ENCODE measurements around the gene MAPK1IP1L. TPM values are rescaled to one million over a fixed set of nuclear protein-coding genes. Genes with fewer than 3 reads are reported as not detected.
A peak's percentile ranks its signal among the peaks of the same experiment; 100 is the strongest.

MAPK1IP1L gene
- total RNA-seq, 1 donor from 2014 or later, result 100 TPM

DNA sequence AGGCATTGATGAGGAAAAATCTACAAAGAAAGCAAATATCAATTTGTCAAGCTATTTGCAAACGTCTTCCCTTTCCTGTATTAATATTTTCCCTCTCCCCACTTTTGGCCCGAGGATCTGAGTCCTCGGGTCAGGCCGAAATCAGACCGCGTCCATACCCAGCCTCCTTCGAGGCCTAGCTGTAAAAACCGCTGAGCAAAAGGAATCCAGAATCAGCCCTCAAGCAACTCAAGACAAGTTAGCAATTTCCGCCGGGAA is 353 bp upstream of the MAPK1IP1L start:
- H3K36me3 Mint-ChIP-seq, result peaks cover 29% of the 10 kb centered on the region
- peaks cover 30% of the 10 kb centered on the region for H3K4me1 Mint-ChIP-seq (ENCODE audit: unreplicated experiment)
- H3K4me3 Mint-ChIP-seq, result peak overlapping the region; percentile 98
- TF ChIP-seq CTCF (conservative IDR thresholded peaks at IDR 0.05), result no peak
- H3K27me3 Mint-ChIP-seq, result no peaks in the 10 kb centered on the region
- no peak for DNase-seq (ENCODE audit: extremely low spot score, unreplicated experiment)
- H3K27ac Mint-ChIP-seq, result peak overlapping the region; percentile 100
- H3K9me3 Mint-ChIP-seq, result peaks cover 6% of the 10 kb centered on the region

- Mint-ChIP-seq H3K4me3 (peak overlapping the region; percentile 98), H3K27me3 (no peaks in the 10 kb centered on the region), H3K9me3 (peaks cover 6% of the 10 kb centered on the region), H3K27ac (peak overlapping the region; percentile 100), H3K4me1 (ENCODE audit: unreplicated experiment) (peaks cover 30% of the 10 kb centered on the region), H3K36me3 (peaks cover 34% of the 10 kb centered on the region)
- no peak for TF ChIP-seq CTCF (conservative IDR thresholded peaks at IDR 0.05)
- no peak for DNase-seq (ENCODE audit: extremely low spot score, unreplicated experiment)
Measured at GRCh38 chr14:55052269-55052930, 953 bp downstream of the MAPK1IP1L start.

DNA sequence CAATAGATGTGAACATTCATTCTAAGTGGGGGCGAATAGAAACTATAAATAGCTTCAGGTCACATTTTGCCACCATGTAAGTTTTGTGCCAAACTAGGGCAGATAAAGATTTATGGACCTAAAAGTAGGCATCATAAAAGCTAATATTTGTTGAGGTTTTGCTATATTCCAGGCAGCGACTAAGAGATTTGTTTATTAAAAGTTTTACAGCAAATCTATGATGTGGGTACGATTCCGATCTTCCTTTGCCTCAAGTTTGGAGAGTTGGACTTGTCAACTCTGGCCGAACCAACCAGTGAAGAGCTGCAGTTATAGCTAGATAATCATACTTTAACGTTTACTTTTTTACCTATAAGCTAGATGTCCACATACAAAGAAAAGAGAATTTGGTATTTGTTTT is 1.6 kb downstream of the MAPK1IP1L start:
- peaks cover 30% of the 10 kb centered on the region for H3K4me1 Mint-ChIP-seq (ENCODE audit: unreplicated experiment)
- no peak for DNase-seq (ENCODE audit: extremely low spot score, unreplicated experiment)
- peaks cover 6% of the 10 kb centered on the region for H3K9me3 Mint-ChIP-seq
- H3K4me3 Mint-ChIP-seq, result peak overlapping the region; percentile 98
- H3K27me3 Mint-ChIP-seq, result no peaks in the 10 kb centered on the region
- H3K36me3 Mint-ChIP-seq, result peaks cover 36% of the 10 kb centered on the region
- H3K27ac Mint-ChIP-seq, result peak overlapping the region; percentile 100
- TF ChIP-seq CTCF (conservative IDR thresholded peaks at IDR 0.05), result no peak

GRCh38 chr14:55053500-55053899 is 2.1 kb downstream of the MAPK1IP1L start:
- H3K9me3 Mint-ChIP-seq, result peaks cover 6% of the 10 kb centered on the region
- peaks cover 30% of the 10 kb centered on the region for H3K4me1 Mint-ChIP-seq (ENCODE audit: unreplicated experiment)
- no peak for TF ChIP-seq CTCF (conservative IDR thresholded peaks at IDR 0.05)
- H3K36me3 Mint-ChIP-seq, result peaks cover 41% of the 10 kb centered on the region
- DNase-seq (ENCODE audit: extremely low spot score, unreplicated experiment), result no peak
- H3K27ac Mint-ChIP-seq, result peak overlapping the region; percentile 100
- no peaks in the 10 kb centered on the region for H3K27me3 Mint-ChIP-seq
- peak overlapping the region; percentile 98 for H3K4me3 Mint-ChIP-seq

- no peak for TF ChIP-seq CTCF (conservative IDR thresholded peaks at IDR 0.05)
- Mint-ChIP-seq H3K27me3 (no peaks in the 10 kb centered on the region), H3K4me3 (peak overlapping the region; percentile 54), H3K4me1 (ENCODE audit: unreplicated experiment) (peaks cover 30% of the 10 kb centered on the region), H3K27ac (no peak overlapping the region), H3K9me3 (peaks cover 6% of the 10 kb centered on the region), H3K36me3 (peaks cover 41% of the 10 kb centered on the region)
- DNase-seq (ENCODE audit: extremely low spot score, unreplicated experiment), result no peak
Measured at GRCh38 chr14:55054098-55054497, 2.7 kb downstream of the MAPK1IP1L start.

DNA sequence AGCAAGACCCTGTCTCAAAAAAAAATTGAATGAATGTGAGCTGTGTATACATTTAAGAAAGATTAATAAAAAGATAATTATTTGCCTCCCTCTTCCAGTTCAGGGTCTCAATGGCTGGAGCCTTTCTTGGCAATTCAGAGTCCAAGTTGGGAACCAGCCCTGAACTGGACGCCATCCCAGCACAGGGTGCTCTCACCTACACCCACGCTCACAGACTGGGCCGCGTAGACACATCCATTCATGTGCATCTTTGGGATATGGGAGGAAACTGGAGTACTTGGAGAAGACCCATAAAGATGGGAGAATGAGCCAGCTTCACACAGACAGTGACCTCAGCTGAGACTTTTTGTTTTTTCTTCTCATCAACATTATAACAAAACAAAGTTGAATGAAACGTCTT is 6.5 kb downstream of the MAPK1IP1L start:
- Mint-ChIP-seq H3K36me3 (peaks cover 52% of the 10 kb centered on the region), H3K27ac (no peak overlapping the region), H3K4me3 (no peak overlapping the region), H3K4me1 (ENCODE audit: unreplicated experiment) (peaks cover 14% of the 10 kb centered on the region), H3K9me3 (peaks cover 6% of the 10 kb centered on the region), H3K27me3 (no peaks in the 10 kb centered on the region)
- TF ChIP-seq CTCF (conservative IDR thresholded peaks at IDR 0.05), result no peak
- DNase-seq (ENCODE audit: extremely low spot score, unreplicated experiment), result no peak

All from type B pancreatic cell (in vitro differentiated cells).